ENCODE data around the gene RHBDF1.

- TF ChIP-seq POLR2A (IDR thresholded peaks at IDR 0.05; ENCODE audit: low read depth, low read length) (no peak), TAF1 (IDR thresholded peaks at IDR 0.05; ENCODE audit: low read depth, low read length) (peak; percentile 16; the same call in 1 of the 2 replicates)
These were observed 5.5 kb upstream of the RHBDF1 start, which contains the start of gene MPG for GRCh38 chr16:77807-78443.
